Fibroblast of gingiva (primary cell): ENCODE measurements around the gene DPYSL3.

Experiments
- DNase-seq: peaks from one replicate; pipeline ENCODE4 v3.0.0-alpha.2; 2011; ENCODE audit warnings: low read depth

Gene DPYSL3

GRCh38 chr5:147472664-147473475 is 37.0 kb downstream of the DPYSL3 start:
- DNase-seq, result peak; percentile 41

- DNase-seq, result no peak
Observed at GRCh38 chr5:147467973-147468508, 41.8 kb downstream of the DPYSL3 start.

GRCh38 chr5:147466360-147466980 is 43.4 kb downstream of the DPYSL3 start:
- no peak for DNase-seq

- DNase-seq, result no peak
Observed at GRCh38 chr5:147465747-147466146, 44.1 kb downstream of the DPYSL3 start.

GRCh38 chr5:147464211-147464610 is 45.7 kb downstream of the DPYSL3 start:
- DNase-seq, result peak; percentile 42

- DNase-seq, result peak; percentile 59
Observed at GRCh38 chr5:147461915-147462314, 48.0 kb downstream of the DPYSL3 start.

- no peak for DNase-seq
Observed at GRCh38 chr5:147460380-147460779, 49.5 kb downstream of the DPYSL3 start.

- no peak for DNase-seq
Observed at GRCh38 chr5:147458581-147458980, 51.3 kb downstream of the DPYSL3 start.

GRCh38 chr5:147455822-147456450 is 53.9 kb downstream of the DPYSL3 start:
- peak; percentile 87 for DNase-seq

- peak; percentile 98 for DNase-seq
Observed at GRCh38 chr5:147454996-147455677, 54.7 kb downstream of the DPYSL3 start.

- DNase-seq, result peak; percentile 84
Observed at GRCh38 chr5:147453875-147454814, 55.7 kb downstream of the DPYSL3 start.

- DNase-seq, result no peak
Observed at GRCh38 chr5:147452165-147452811, 57.6 kb downstream of the DPYSL3 start.

GRCh38 chr5:147451193-147451592 is 58.7 kb downstream of the DPYSL3 start:
- no peak for DNase-seq

- DNase-seq, result no peak
Observed at GRCh38 chr5:147450606-147451005, 59.3 kb downstream of the DPYSL3 start.

GRCh38 chr5:147448766-147449165 is 61.1 kb downstream of the DPYSL3 start:
- DNase-seq, result no peak

GRCh38 chr5:147446523-147446922 is 63.3 kb downstream of the DPYSL3 start:
- DNase-seq, result peak; percentile 32

- DNase-seq, result no peak
Observed at GRCh38 chr5:147445917-147446316, 64.0 kb downstream of the DPYSL3 start.

GRCh38 chr5:147445090-147445489 is 64.8 kb downstream of the DPYSL3 start:
- no peak for DNase-seq

GRCh38 chr5:147442224-147442623 is 67.6 kb downstream of the DPYSL3 start:
- DNase-seq, result peak; percentile 36

GRCh38 chr5:147441191-147441695 is 68.6 kb downstream of the DPYSL3 start:
- DNase-seq, result no peak
